Jurkat, Clone E6-1 (cell line): ENCODE measurements around the gene DAND5.

Experiments used
- DNase-seq: peaks from one replicate; pipeline ENCODE4 v3.0.0-alpha.2; 2011; ENCODE audit warnings: low read depth, low spot score
- H3K4me3 ChIP-seq: 2 replicates; pipeline ENCODE4 v1.5.1; 2011; ENCODE audit warnings: mild to moderate bottlenecking, low read length, control low read depth, moderate library complexity

The DAND5 gene

GRCh38 chr19:12985049-12985776 lies 15.8 kb downstream of the DAND5 start:
- DNase-seq: no peak

GRCh38 chr19:12986726-12987125 lies 17.4 kb downstream of the DAND5 start:
- H3K4me3 ChIP-seq: no peak overlapping the region
- DNase-seq: no peak

More at GRCh38 chr19:12985049-12985776, 15.8 kb downstream of the DAND5 start:
- no peak overlapping the region for H3K4me3 ChIP-seq

- DNase-seq: no peak
- H3K4me3 ChIP-seq: no peak overlapping the region
These were observed 17.8 kb downstream of the DAND5 start for GRCh38 chr19:12987190-12987589.

GRCh38 chr19:12987781-12988180 lies 18.4 kb downstream of the DAND5 start:
- no peak for DNase-seq

GRCh38 chr19:12990431-12990830 lies 21.1 kb downstream of the DAND5 start:
- H3K4me3 ChIP-seq: no peak overlapping the region
- DNase-seq: no peak

More at GRCh38 chr19:12987781-12988180, 18.4 kb downstream of the DAND5 start:
- no peak overlapping the region for H3K4me3 ChIP-seq

GRCh38 chr19:12990853-12991252 lies 21.5 kb downstream of the DAND5 start:
- DNase-seq: no peak
- no peak overlapping the region for H3K4me3 ChIP-seq

- no peak overlapping the region for H3K4me3 ChIP-seq
- no peak for DNase-seq
These were observed 21.9 kb downstream of the DAND5 start for GRCh38 chr19:12991296-12991695.

GRCh38 chr19:12992729-12993128 lies 23.4 kb downstream of the DAND5 start:
- no peak overlapping the region for H3K4me3 ChIP-seq
- no peak for DNase-seq

- H3K4me3 ChIP-seq: no peak overlapping the region
- DNase-seq: no peak
These were observed 24.2 kb downstream of the DAND5 start for GRCh38 chr19:12993562-12993961.

- H3K4me3 ChIP-seq: peak within 1 kb of the TSS; percentile 67
- no peak for DNase-seq
These were observed 25.6 kb downstream of the DAND5 start, which contains the start of gene NFIX for GRCh38 chr19:12994701-12995595. Gene NFIX, plus strand, starts transcription at chr19:12995475. Its CDS starts 363 bp downstream, at chr19:12995838.

GRCh38 chr19:12995596-12996405 lies 26.4 kb downstream of the DAND5 start:
- DNase-seq: no peak
- H3K4me3 ChIP-seq: peak overlapping the region; percentile 40

GRCh38 chr19:12996406-12997094 lies 27.2 kb downstream of the DAND5 start:
- DNase-seq: no peak
- no peak overlapping the region for H3K4me3 ChIP-seq

- no peak overlapping the region for H3K4me3 ChIP-seq
- no peak for DNase-seq
These were observed 28.0 kb downstream of the DAND5 start for GRCh38 chr19:12997179-12997966.

- no peak for DNase-seq
- no peak overlapping the region for H3K4me3 ChIP-seq
These were observed 28.9 kb downstream of the DAND5 start for GRCh38 chr19:12997967-12998940.

- no peak for DNase-seq
- H3K4me3 ChIP-seq: no peak overlapping the region
These were observed 31.8 kb downstream of the DAND5 start for GRCh38 chr19:13001166-13001501.

- no peak for DNase-seq
- H3K4me3 ChIP-seq: no peak overlapping the region
These were observed 32.3 kb downstream of the DAND5 start for GRCh38 chr19:13001502-13002165.
